Putamen (tissue), 1 donor: ENCODE results near the gene HAUS8.
"Not testable (repeated sequence)": the region's sequence is repeated elsewhere in the genome, so short reads cannot be mapped to it uniquely, and the experiment has no call there.

ENCODE experiments used
- DNase-seq: peaks from one replicate; pipeline ENCODE4 v3.0.0-alpha.2; 2016; ENCODE audit warnings: low spot score

HAUS8 gene

DNA sequence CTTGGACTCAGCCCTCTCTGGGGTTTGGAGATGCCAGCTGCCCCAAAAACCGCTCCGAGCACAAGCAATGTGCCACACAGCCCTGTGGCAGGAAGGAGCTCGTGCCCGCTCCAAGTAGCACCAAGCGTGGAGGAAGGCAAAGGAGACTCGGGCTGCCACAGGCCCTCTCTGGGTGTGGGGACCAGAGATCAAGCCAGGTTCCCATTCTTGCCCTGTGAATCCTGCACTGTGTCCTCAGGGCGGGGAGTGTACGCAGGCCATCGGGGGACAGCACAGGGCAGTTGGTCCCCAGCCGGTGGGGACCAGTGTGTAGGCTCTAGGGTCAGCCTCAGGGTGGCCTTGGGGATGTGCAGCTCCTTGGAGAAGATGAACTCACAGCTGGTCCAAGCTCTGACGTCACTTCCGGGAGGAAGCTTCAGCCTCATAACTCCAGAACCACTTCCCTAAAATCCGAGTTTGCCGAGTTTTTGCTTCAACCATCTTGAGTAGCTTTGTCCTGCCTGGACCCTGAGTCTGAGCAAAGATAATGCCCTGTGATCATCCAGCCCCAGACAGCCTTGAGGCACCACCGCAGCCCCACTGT lies 39.3 kb downstream of the HAUS8 start:
- no peak for DNase-seq

DNA sequence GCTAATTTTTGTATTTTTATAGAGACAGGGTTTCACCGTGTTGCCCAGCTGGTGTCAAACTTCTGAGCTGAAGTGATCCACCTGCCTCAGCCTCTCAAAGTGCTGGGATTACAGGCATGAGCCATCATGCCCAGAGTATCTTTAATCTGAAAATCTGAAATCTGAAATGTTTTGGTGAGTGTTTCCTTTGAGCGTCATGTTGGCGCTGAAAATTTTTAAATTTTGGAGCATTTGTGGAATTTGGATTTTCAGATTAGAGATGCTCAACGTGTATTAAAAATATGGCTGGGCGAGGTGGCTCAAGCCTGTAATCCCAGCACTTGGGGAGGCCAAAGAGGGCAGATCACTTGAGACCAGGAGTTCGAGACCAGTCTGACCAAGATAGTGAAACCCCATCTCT lies 43.5 kb downstream of the HAUS8 start:
- DNase-seq = no peak

DNA sequence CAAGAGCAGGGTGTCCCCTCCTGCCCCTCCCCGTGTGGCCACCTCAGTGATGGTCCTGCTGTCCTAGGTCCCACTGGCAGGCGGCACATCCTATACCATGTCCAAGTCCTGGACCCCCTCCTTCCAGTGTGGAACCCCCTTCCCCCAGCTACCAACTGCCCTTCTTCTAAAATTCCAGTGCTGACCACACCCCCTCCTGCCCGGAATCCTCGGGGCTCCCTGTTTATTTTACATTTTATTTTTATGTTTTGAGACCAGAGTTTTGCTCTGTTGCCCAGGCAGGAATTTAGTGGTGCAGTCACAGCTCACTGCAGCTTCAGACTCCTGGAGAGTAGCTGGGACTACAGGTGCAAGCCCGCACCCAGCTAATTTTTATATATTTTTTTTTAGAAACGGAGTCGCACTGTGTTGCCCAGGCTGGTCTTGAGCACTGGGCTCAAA lies 47.7 kb downstream of the HAUS8 start:
- no peak for DNase-seq

DNA sequence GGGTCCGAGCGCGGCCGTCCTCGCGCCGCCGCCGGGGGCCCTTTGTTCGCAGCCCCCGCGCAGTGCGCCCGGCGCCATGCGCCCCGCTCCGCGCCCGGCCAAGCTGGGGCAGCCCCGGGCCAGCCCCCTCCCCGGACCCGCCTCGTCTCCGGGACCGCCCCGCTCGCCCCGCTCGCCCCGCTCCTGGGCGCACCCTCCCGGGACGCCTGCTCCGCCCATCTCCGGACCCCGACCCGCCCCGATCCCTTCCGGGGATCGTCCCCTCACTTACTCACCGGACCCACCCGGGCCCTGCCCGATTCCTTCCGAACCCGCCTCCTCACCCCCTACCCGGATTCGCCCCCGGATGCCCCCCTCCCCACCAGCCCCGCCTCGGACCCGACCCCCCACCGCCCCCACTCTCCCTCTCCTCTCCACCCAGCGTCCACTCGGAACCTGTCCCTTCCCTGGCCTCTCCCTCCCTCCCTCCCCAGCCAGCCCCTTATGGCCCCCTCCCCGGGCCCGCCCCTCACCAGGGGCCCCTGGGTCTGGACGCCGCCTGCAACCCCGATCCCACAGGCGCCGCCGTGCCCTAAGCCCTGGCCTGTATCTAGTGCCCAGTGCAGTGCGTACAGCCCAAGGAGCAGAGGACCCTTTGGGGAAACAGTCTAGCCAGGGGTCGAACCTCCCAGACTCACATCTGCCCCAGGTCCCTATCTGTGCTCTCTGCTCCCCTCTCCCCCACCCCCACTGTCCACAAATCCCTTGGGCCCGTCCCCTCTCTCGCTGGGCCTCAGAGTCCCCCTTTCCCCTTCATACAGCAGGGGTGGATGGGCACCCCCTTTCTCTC lies 48.3 kb downstream of the HAUS8 start, which contains the start of gene CPAMD8:
TSS of gene CPAMD8 (minus strand) at position 105 of the 829 bp plus-strand sequence. CDS start 168 bp downstream, outside the sequence.
- DNase-seq = no peak

DNA sequence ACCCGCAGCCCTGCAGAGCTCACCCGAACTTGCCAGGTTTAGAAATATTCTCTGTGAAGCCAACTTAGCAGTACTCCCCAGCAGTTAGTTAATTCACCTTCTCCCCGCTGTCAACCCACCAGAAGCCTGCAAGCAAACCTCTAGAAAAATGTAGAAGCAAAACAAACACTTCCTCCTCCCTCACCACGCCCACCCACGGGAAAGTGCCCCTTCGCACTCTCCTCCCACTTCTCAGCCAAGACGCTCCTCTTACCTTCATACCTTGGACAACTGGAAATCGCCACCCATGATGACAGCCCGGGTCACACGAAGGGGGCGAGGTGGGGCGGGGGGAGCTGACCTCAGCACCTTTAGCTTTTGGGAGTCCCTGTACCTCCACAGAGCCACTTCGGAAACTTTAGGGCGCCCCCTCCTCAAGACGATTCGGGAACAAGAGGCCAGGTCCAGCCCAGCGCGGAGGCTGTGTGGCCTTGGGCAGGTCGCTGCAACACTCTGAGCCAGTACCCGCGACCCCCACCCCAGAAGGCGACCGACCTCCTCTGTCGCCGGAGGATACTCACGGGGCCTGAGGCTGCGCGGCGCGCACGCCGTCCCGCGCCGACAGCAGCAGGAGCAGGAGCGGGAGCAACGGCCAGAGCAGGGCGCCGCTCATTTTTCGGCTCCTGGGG lies 49.1 kb downstream of the HAUS8 start:
- no peak for DNase-seq

DNA sequence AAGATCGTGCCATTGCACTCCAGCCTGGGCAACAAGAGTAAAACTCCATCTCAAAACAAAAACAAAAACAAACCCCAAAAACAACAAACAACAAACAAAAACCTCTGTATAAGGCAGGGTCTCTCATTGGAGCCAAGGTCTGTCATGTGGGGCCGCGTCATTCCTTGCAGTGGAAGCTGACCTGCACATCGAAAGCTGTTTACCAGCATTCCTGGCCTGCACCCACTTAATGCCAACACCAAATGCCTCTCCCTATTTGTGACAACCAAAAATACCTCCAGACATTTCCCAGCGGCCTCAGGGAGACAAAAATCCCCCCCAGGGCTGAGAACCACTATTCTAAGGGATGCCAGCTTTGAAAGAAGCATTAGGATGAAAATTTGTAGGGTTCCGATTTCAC lies 49.9 kb downstream of the HAUS8 start:
- DNase-seq = no peak

DNA sequence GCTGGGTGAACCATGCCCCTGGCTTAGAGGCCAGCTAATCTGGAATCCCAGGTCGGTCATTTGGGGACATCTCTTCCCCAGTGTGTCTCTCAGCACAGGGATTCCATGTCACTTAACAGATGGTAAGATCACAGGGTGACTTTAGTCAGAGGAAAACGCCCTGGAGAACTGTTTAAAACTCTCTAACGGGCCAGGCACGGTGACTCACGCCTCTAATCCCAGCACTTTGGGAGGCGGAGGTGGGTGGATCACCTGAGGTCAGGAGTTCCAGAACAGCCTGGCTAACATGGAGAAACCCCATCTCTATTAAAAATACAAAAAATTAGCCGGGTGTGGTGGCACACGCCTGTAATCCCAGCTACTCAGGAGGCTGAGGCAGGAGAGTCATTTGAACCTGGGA lies 50.3 kb downstream of the HAUS8 start:
- not testable (repeated sequence) for DNase-seq

DNA sequence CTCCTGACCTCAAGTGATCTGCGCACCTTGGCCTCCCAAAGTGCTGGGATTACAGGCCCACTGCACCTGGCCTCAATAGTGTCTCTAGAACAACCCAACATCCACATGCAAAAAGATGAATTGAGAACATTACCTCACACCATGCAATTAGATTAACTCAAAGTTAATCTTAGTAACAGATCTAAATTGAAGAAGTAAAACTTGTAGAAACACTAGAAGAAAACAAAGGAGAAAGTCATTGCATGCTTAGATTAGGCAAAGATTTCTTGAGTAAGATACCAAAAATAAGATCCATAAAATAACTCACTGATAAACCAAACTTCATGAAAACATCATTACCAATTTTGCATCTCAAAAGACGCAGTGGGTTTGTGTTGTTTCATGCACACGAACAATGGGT lies 51.4 kb downstream of the HAUS8 start:
- DNase-seq = no peak

DNA sequence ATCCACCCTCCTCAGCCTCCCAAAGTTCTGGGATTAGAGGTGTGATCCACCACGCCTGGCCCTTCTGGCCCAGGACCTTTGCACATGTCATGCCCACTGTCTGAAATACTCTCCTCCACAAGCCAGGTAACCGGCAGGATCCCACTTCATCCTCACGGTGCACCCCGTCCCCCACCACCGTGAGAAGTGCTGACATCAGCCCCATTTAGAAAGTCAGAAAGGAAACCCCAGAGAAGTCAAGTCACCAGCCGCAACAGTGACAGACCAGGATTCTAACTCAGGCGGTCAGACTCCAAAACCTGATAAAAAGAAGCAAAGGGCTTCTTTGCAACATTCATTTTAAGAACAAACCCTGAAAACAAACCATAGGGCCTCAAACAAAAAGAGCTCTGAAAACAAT lies 52.5 kb downstream of the HAUS8 start:
- no peak for DNase-seq

DNA sequence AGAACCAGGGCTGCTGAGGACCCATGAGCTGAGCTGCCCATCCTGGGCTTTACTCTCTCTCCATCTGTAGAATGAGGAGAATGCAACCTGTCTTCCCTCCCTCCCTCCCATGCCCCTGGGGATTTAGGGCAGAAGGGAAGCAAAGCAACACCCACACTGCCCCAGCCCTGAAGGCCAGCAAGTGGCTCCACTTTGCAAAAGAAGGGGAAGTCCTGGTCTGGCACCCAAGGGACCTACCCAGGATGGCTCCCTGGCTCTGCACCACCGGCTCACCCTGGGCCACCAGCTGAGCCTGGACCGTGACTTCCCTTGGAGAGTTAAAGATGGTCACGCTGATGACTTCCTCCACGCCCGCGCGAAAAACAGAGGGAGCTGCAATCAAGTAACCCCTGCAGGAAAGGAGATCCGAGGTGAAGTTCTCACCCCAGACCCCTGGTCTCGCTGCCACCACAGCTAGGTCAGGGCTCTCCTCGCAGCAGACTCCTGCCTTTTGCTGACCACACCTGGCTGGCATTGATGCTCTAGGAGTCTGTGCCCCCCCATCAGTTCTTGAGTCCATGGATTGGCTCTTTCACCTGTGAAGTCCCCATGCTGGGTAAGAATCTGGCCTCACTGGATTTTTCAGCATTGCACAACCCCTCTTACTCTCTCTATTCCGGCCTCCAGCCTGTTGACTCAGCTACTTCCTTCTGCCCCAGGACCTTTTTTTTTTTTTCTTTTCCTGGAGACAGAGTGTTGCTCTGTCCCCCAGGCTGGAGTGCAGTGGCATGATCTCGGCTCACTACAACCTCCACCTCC lies 53.3 kb downstream of the HAUS8 start:
- no peak for DNase-seq

DNA sequence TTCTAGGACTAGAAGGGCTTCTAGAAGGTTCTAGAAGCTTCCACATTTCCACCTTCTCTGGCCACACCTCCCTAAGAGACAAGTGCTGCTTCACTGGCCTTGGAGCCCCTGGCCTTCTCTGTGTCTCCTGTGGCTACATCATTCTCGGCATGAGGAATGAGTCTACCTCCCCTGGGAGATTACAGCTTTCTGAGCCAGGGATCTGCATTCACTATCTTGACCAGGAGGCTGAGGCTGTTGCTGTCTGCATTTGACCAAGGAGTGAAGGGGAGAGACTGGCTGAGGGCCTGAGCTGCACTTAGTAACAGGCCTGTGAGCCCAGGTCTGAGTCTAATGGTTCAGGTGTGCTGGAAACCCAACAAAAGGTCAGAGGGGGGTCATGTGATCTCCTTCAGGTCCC lies 53.9 kb downstream of the HAUS8 start:
- no peak for DNase-seq

DNA sequence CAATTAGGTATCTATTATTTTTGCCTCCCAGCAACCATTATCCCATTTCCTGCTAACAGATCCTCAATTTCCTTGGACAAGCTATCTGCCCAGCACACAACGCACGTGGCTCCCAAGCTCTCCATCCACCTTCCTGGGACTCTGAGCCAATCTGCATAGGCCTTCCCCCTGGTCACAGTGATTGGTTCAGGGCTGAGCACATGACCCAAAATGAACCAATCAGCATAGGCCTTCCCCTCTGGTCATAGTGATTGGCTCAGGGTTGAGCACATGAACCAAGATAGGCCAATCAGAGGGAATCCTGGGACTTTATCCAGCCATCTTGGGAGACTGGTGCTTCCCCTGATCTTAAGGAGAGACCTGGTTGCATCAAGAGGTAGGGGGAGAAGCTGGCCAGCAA lies 54.4 kb downstream of the HAUS8 start:
- DNase-seq = no peak

DNA sequence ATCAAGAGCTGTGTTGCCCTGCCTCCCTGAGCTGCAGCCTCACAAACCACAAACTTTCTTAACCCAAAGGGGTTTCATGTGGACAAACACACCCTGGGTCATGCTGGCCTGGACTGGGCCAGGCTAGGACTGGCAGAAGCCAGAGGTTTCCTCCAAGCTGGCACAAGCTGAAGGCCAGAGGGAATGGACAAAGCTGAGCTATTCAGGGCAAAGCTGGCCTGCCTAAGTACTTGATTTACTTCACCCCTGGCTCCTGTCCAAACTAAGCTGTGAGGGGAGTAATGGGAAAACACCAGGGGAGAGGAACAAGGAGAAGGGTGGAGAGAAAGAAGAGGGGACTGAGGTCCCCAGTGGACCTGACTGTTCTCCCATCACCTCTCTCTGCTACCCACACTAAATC lies 54.9 kb downstream of the HAUS8 start:
- peak; percentile 17 for DNase-seq

DNA sequence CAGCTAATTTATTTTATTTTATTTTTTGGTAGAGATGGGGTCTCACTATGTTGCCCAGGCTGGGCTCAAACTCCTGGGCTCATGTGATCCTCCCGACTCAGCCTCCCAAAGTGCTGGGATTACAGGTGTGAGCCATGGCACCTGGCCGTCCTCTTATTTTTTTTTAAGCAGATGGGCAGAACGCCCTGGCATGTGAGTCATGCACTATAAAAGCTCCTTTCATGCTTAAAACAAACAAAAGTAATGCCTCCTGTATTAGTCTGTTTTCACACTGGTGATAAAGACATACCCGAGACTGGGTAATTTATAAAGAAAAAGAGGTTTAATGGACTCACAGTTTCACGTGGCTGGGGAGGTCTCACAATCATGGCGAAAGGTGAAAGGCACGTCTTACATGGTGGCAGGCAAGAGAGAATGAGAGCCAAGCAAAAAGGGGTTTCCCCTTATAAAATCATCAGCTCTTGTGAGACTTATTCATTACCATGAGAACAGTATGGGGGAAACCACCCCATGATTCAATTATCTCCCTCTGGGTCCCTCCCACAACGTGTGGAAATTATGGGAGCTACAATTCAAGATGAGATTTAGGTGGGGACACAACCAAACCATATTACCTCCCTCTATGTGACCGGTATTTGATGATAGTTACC lies 60.9 kb downstream of the HAUS8 start:
- DNase-seq = not testable (repeated sequence)

DNA sequence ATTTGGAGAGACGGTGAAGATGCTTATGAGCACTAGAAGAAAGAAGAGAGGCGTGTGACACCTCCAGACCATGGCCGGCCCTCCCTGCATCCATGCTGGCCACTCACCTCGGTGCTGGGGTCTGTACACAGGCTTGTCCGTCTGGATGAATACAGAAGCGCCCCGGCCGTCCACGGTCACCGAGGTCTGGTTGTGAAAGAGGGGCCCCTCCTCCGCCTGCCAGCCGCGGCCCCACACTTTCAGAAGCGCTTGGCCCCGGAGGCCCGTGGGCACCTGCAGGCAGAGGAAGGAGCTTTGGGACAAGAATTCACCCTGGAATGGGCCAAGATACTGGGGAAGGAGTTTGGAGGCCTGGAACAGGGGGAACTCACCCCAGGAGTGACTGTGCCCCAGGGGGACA lies 63.8 kb downstream of the HAUS8 start:
- DNase-seq = no peak

DNA sequence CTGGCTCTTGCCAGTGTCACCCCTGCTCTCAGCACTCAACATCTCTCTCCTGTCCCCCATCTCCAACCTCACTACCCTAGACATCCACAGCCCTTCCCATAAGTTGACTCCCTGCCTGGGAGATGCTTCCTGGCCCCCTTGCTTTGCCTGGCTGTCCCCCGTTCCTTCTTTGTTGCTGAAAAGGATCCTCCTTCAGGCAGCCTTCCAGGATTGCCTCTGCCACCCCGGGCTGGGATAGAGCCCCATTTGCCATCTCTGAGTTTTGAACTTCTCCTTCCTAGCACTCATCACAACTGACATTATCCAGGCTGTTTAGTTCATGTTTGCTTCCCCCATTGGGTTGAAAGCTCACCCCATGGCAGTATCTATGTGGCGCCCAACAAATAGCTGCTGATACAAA lies 68.7 kb downstream of the HAUS8 start:
- no peak for DNase-seq

DNA sequence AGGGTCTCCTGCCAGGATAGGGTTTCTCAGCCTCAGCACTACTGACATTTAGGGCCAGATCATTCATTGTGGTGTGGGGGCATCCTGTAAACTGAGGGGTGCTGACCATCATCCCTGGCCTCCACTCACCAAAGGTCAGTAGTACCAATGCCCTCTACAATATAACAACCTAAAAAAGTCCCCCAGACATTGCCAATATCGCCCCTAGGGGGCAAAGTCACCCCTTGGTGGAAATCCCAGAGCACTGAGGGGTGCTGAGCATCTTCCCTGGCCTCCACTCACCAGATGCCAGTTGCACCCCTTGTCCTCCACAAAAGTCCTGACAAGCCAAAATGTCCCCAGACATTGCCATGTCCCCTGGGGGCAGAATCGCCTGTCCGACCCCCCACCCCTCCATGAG lies 70.3 kb downstream of the HAUS8 start:
- no peak for DNase-seq

DNA sequence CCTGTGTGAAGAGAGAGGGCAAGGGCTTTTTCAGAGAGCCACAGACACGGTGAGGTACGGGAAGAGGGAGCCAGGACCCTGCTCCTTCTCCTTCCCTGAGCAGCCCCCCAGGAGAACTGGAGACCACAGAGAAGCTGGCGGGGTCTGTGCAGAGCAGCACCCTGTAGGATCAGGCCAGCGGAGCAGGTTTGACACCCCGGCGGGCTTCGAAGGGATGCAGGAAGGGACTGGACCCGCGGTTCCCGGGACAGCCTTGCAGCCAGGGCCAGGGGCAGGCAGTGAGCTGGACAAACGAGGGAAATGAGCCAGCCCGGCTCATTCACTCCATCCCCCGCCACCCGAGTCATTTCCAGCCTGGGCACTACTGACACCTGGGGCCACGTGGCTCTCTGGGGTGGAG lies 70.9 kb downstream of the HAUS8 start:
- DNase-seq = no peak

DNA sequence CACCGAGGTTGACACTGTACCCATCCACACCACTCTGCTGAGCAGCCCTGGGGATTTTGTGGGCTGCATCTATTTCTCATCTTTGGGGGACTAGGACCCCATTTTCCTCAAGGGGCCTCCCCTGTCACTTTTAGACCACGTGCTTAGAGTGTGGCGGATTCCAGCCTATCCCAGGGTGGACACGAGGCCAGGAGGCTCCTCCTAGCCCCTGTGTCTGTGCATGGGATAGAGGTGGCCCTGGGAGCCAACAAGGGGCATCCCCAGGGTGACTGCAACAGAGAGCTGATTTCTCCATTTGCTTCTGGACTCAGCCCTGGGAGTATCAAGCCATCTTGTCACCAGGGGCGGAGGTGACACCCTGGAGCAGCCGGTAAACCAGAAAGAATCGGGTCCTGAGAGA lies 72.8 kb downstream of the HAUS8 start:
- no peak for DNase-seq

DNA sequence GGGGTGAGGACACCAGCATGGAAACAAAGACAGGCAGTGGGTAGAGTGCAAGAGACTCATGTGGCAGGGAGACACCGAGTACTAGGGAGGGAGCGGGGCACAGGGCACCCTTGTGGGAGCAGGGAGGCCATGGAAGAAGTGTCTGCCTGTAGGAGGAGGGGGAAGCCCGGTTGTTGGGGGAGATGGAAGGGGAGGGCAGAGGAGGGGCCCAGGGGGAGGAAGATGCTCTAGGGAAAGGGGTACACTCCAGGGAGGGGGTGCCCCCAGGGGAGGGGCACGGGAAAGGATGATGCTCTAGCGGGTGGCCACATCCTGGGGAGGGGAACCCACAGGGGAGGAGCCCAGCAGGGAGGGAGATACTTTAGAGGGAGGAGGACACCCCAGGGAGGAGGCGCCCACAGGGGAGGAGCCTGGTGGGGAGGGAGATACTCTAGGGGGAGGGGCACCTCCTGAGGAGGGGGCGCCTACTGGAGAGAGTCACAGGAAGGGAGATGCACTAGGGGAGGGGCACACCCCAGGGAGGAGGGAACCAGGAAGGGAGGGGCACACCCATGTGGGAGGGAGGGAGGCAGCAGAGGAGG lies 73.6 kb downstream of the HAUS8 start:
- DNase-seq = no peak
